Breast epithelium (tissue), 4 donors: ENCODE data around the gene SLK. TPM values are rescaled to one million over a fixed set of nuclear protein-coding genes. Genes with fewer than 3 reads are reported as not detected.

Source experiments
- DNase-seq, 2 donors: peaks; one replicate each; pipeline ENCODE4 v3.0.0-alpha.2; 2019; ENCODE audit warnings: low spot score in 2 of 2
- H3K27ac ChIP-seq, 2 donors: fragments of 200-600 bp; sonication (generic) in 1 of 2; one replicate each; pipeline ENCODE4 v1.5.1; 2016 to 2019; ENCODE audit warnings: mild to moderate bottlenecking in 1 of 2
- H3K27me3 ChIP-seq, 2 donors: fragments of 200-600 bp; sonication (generic) in 1 of 2; one replicate each; pipeline versions ENCODE4 v1.5.1 to v1.6.0; 2017 to 2019; ENCODE audit warnings: control low read depth in 1 of 2, mild to moderate bottlenecking in 1 of 2
- H3K36me3 ChIP-seq: fragments of 200-600 bp; one replicate; pipeline ENCODE4 v1.5.1; 2019
- H3K4me1 ChIP-seq, 2 donors: fragments of 200-600 bp; sonication (generic); one replicate each; pipeline ENCODE4 v1.5.1; 2016 to 2019; ENCODE audit warnings: control low read depth in 1 of 2
- H3K4me3 ChIP-seq, 3 donors: fragments of 200-600 bp; sonication (generic); 1 replicate in 2 of 3; 2 replicates in 1 of 3; pipeline ENCODE4 v1.5.1; 2016 to 2019; ENCODE audit warnings: mild to moderate bottlenecking in 3 of 3, moderate library complexity in 2 of 3
- H3K9me3 ChIP-seq, 2 donors: fragments of 200-600 bp; sonication (generic) in 1 of 2; one replicate each; pipeline ENCODE4 v1.5.1; 2016 to 2019; ENCODE audit warnings: control low read depth in 1 of 2
- CTCF ChIP-seq, 3 donors: fragments of 450-650 bp; IDR thresholded peaks; one replicate each; pipeline ENCODE4 v1.5.1; 2016 to 2017; ENCODE audit warnings: antibody characterized with exemption in 3 of 3, mild to moderate bottlenecking in 3 of 3, moderate library complexity in 3 of 3
- POLR2A ChIP-seq: fragments of 450-650 bp; IDR thresholded peaks from one replicate; pipeline ENCODE4 v1.6.1; 2016; ENCODE audit warnings: antibody characterized with exemption, mild to moderate bottlenecking, moderate library complexity
- POLR2AphosphoS5 ChIP-seq, 3 donors: sonication (generic); formaldehyde crosslinking; IDR thresholded peaks; one replicate each; pipeline ENCODE4 v1.6.1; 2017; ENCODE audit warnings: antibody characterized with exemption in 3 of 3
- intact Hi-C: fragments of 100-400 bp; cut with DNase I; formaldehyde crosslinking; loops from one replicate; pipeline ENCODE4 v1.15.1; 2023; ENCODE audit warnings: low total_unique reads
- total RNA-seq, 3 donors: library from RNA; depleted of rRNA; stranded (reverse); fragments of >200 nt; gene quantifications; one replicate each; pipeline ENCODE4 v1.1.0, GENCODE V29; 2016

SLK gene
- total RNA-seq, 3 donors from 2014 or later: 63.2 to 94.4 (median 76.4) TPM

GRCh38 chr10:103936022-103936421 lies 30.9 kb upstream of the SLK start:
- Histone ChIP-seq H3K4me1 (no peaks in the 10 kb centered on the region), H3K9me3 (no peaks in the 10 kb centered on the region), H3K27me3 (no peaks in the 10 kb centered on the region), H3K4me3 (no peak overlapping the region), H3K27ac (no peak overlapping the region), H3K36me3 (no peaks in the 10 kb centered on the region)
- intact Hi-C loops: no loop called here
- TF ChIP-seq POLR2A (no peak), CTCF (IDR thresholded peaks at IDR 0.05) (no peak), POLR2AphosphoS5 (IDR thresholded peaks at IDR 0.05) (no peak)
- DNase-seq: no peak

GRCh38 chr10:103939522-103939921 lies 27.4 kb upstream of the SLK start:
- H3K27ac ChIP-seq: no peak overlapping the region
- H3K36me3 ChIP-seq: no peaks in the 10 kb centered on the region
- H3K27me3 ChIP-seq: no peaks in the 10 kb centered on the region
- H3K4me1 ChIP-seq: no peaks in the 10 kb centered on the region
- intact Hi-C loops: no loop called here
- H3K4me3 ChIP-seq: no peak overlapping the region
- no peak for TF ChIP-seq CTCF (IDR thresholded peaks at IDR 0.05)
- TF ChIP-seq POLR2AphosphoS5 (IDR thresholded peaks at IDR 0.05): no peak
- no peak for TF ChIP-seq POLR2A
- no peaks in the 10 kb centered on the region for H3K9me3 ChIP-seq
- DNase-seq: no peak

DNA sequence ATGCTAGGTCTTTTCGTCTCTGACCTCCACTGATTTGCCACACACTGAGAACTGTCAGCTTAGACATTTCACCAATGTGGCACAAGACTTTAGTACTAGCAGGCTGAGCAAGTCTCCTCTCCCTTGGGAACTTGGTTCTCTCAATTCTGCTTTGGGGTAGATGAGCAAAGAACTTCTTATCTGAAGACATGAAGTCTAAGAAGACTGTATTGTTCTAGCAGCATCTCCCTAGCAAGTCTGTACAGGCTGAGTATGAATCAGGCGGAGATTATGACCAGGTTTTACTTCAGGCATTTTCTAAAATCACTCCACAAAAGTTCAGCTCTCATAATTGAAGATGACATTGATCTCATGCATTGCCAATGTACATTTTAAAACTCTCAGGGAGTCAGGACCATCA lies 25.1 kb upstream of the SLK start:
- Histone ChIP-seq H3K9me3 (no peaks in the 10 kb centered on the region), H3K27ac (no peak overlapping the region), H3K36me3 (no peaks in the 10 kb centered on the region), H3K4me3 (no peak overlapping the region), H3K27me3 (no peaks in the 10 kb centered on the region), H3K4me1 (no peaks in the 10 kb centered on the region)
- no peak for DNase-seq
- intact Hi-C loops: no loop called here
- TF ChIP-seq POLR2AphosphoS5 (IDR thresholded peaks at IDR 0.05): no peak
- no peak for TF ChIP-seq POLR2A
- no peak for TF ChIP-seq CTCF (IDR thresholded peaks at IDR 0.05)

- Histone ChIP-seq H3K27ac (no peak overlapping the region), H3K4me1 (no peaks in the 10 kb centered on the region), H3K4me3 (no peak overlapping the region), H3K27me3 (no peaks in the 10 kb centered on the region), H3K9me3 (no peaks in the 10 kb centered on the region), H3K36me3 (no peaks in the 10 kb centered on the region)
- intact Hi-C loops: no loop called here
- DNase-seq: no peak
- no peak for TF ChIP-seq POLR2A
- no peak for TF ChIP-seq CTCF (IDR thresholded peaks at IDR 0.05)
- no peak for TF ChIP-seq POLR2AphosphoS5 (IDR thresholded peaks at IDR 0.05)
Measured at GRCh38 chr10:103942866-103943265, 24.1 kb upstream of the SLK start.

DNA sequence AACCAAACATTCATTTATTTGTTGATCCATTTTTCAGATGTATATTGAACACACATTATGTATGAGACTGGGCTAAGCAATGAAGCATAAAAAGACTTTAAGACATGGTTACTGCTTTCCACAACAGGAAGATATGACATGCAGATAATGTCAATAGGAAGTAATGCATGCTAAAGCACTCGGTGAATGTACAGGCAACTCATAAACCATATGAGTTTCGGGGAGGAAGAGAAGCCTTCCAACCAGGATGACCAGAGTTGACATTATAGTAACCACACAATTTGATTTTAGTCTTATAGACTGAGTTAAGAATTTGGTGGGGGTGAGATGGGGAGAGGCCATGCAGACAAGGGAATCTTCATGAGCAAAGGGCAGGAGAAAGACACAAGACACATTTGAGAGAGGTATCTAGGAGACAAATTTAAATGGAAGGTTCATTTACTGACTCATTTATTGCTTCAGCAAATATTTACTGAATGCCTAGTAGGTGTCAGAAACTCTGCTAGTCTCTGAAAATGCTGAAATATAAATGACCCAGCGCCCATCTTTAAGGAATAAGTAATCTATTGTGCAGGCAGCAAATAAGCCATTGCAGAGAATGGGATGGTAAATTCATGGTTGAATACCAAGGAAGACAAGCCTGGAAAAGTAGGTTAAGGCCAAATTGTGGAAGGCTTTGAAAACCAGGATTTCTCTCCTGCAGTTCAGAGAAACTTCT lies 19.0 kb upstream of the SLK start:
- intact Hi-C loops: no loop called here
- Histone ChIP-seq H3K36me3 (no peaks in the 10 kb centered on the region), H3K27me3 (no peaks in the 10 kb centered on the region), H3K4me1 (no peaks in the 10 kb centered on the region), H3K27ac (no peak overlapping the region), H3K9me3 (no peaks in the 10 kb centered on the region), H3K4me3 (no peak overlapping the region)
- no peak for DNase-seq
- TF ChIP-seq POLR2AphosphoS5 (IDR thresholded peaks at IDR 0.05) (no peak), CTCF (IDR thresholded peaks at IDR 0.05) (no peak), POLR2A (no peak)
